ENCODE data around the gene PMM2. TPM values are rescaled to one million over a fixed set of nuclear protein-coding genes. Genes with fewer than 3 reads are reported as not detected.

Gene PMM2
- total and polyA plus RNA-seq, 2 experiments from 2014 or later = 39.6 to 46.4 TPM

- no peak overlapping the region for H2AFZ ChIP-seq
- H3K9ac ChIP-seq = no peak overlapping the region
- H3K27me3 ChIP-seq (replicated peaks; ENCODE audit: insufficient read depth) = no peaks in the 10 kb centered on the region
- H3K9me2 ChIP-seq (ENCODE audit: insufficient read depth) = no peaks in the 10 kb centered on the region
- in situ Hi-C loops (cut with MboI) = loop anchor here (10.0 kb wide), 1 partner anchor 220 kb away; no protein-coding TSS in a partner anchor
- H3K27ac ChIP-seq = no peak overlapping the region
- H3K4me2 ChIP-seq (ENCODE audit: unreplicated experiment) = no peak overlapping the region
- 88% methylated on average over 8 of the region's 8 CpGs for WGBS, 2 experiments (ENCODE audit: low coverage in 1 of 2, low lambda C conversion rate in 2 of 2, missing lambda C conversion rate in 2 of 2)
- H3F3A ChIP-seq (ENCODE audit: insufficient read depth) = no peaks in the 10 kb centered on the region; the same call in 1 of the 2 replicates
- peaks cover 59% of the 10 kb centered on the region for H3K79me2 ChIP-seq (ENCODE audit: insufficient read depth)
- peaks cover 19% of the 10 kb centered on the region for H3K4me1 ChIP-seq (ENCODE audit: insufficient read depth)
- no peaks in the 10 kb centered on the region; the same call in 1 of the 2 replicates for H3K36me3 ChIP-seq (ENCODE audit: low read depth)
- H4K20me1 ChIP-seq (ENCODE audit: insufficient read depth) = no peaks in the 10 kb centered on the region
- no peak overlapping the region for H3K4me3 ChIP-seq
- no peak for TF ChIP-seq EZH2 (IDR thresholded peaks at IDR 0.05; ENCODE audit: insufficient read depth, poor library complexity, severe bottlenecking)
- TF ChIP-seq EZH2phosphoT487 (IDR thresholded peaks at IDR 0.05; ENCODE audit: insufficient read depth, low read depth) = no peak
- DNase-seq = no peak
- no peaks in the 10 kb centered on the region for H3K9me3 ChIP-seq (ENCODE audit: low read depth)
Measured at GRCh38 chr16:8795091-8795490, 2.5 kb upstream of the PMM2 start.

- H3K36me3 ChIP-seq (ENCODE audit: low read depth) = peaks cover 1% of the 10 kb centered on the region; the same call in 1 of the 2 replicates
- H3F3A ChIP-seq (ENCODE audit: insufficient read depth) = no peaks in the 10 kb centered on the region; the same call in 1 of the 2 replicates
- TF ChIP-seq EZH2phosphoT487 (IDR thresholded peaks at IDR 0.05; ENCODE audit: insufficient read depth, low read depth) = no peak
- TF ChIP-seq EZH2 (IDR thresholded peaks at IDR 0.05; ENCODE audit: insufficient read depth, poor library complexity, severe bottlenecking) = no peak
- H2AFZ ChIP-seq = no peak overlapping the region
- no peak overlapping the region for H3K27ac ChIP-seq
- in situ Hi-C loops (cut with MboI) = loop anchor here (10.0 kb wide), 1 partner anchor 221 kb away; no protein-coding TSS in a partner anchor
- H3K4me2 ChIP-seq (ENCODE audit: unreplicated experiment) = no peak overlapping the region
- no peak for DNase-seq
- peaks cover 67% of the 10 kb centered on the region for H3K79me2 ChIP-seq (ENCODE audit: insufficient read depth)
- no peak overlapping the region for H3K9ac ChIP-seq
- no peaks in the 10 kb centered on the region; the same call in 1 of the 2 replicates for H4K20me1 ChIP-seq (ENCODE audit: insufficient read depth)
- 94% methylated on average over 10 of the region's 10 CpGs for WGBS, 2 experiments (ENCODE audit: low coverage in 1 of 2, low lambda C conversion rate in 2 of 2, missing lambda C conversion rate in 2 of 2)
- peaks cover 27% of the 10 kb centered on the region for H3K4me1 ChIP-seq (ENCODE audit: insufficient read depth)
- H3K27me3 ChIP-seq (replicated peaks; ENCODE audit: insufficient read depth) = no peaks in the 10 kb centered on the region
- H3K9me3 ChIP-seq (ENCODE audit: low read depth) = no peaks in the 10 kb centered on the region
- H3K4me3 ChIP-seq = no peak overlapping the region
- H3K9me2 ChIP-seq (ENCODE audit: insufficient read depth) = no peaks in the 10 kb centered on the region
Measured at GRCh38 chr16:8795818-8796217, 1.8 kb upstream of the PMM2 start.

- Histone ChIP-seq H3K36me3 (ENCODE audit: low read depth) (peaks cover 8% of the 10 kb centered on the region; the same call in 1 of the 2 replicates), H3K27ac (peak overlapping the region; percentile 25)
Measured at GRCh38 chr16:8796469-8797363, 923 bp upstream of the PMM2 start.

GRCh38 chr16:8798174-8798527, 512 bp downstream of the PMM2 start:
- H3K9me2 ChIP-seq (ENCODE audit: insufficient read depth) = no peaks in the 10 kb centered on the region
- H3K4me1 ChIP-seq (ENCODE audit: insufficient read depth) = peaks cover 29% of the 10 kb centered on the region
- peak; percentile 71 for DNase-seq
- H3K9ac ChIP-seq = peak overlapping the region; percentile 100
- peak overlapping the region; percentile 97 for H3K4me3 ChIP-seq
- no peaks in the 10 kb centered on the region for H3K9me3 ChIP-seq (ENCODE audit: low read depth)
- no peaks in the 10 kb centered on the region; the same call in 1 of the 2 replicates for H4K20me1 ChIP-seq (ENCODE audit: insufficient read depth)
- H2AFZ ChIP-seq = peak overlapping the region; percentile 54
- no peaks in the 10 kb centered on the region; the same call in none of the 2 replicates for H3F3A ChIP-seq (ENCODE audit: insufficient read depth)
- H3K36me3 ChIP-seq (ENCODE audit: low read depth) = peaks cover 22% of the 10 kb centered on the region
- peaks cover 90% of the 10 kb centered on the region for H3K79me2 ChIP-seq (ENCODE audit: insufficient read depth)
- TF ChIP-seq EZH2phosphoT487 (IDR thresholded peaks at IDR 0.05; ENCODE audit: insufficient read depth, low read depth) = no peak
- no peak for TF ChIP-seq EZH2 (IDR thresholded peaks at IDR 0.05; ENCODE audit: insufficient read depth, poor library complexity, severe bottlenecking)
- no peaks in the 10 kb centered on the region for H3K27me3 ChIP-seq (replicated peaks; ENCODE audit: insufficient read depth)
- peak overlapping the region; percentile 98 for H3K27ac ChIP-seq
- H3K4me2 ChIP-seq (ENCODE audit: unreplicated experiment) = peak overlapping the region; percentile 95
- in situ Hi-C loops (cut with MboI) = loop anchor here (10.0 kb wide), 1 partner anchor 223 kb away; no protein-coding TSS in a partner anchor
- 1 to 2% methylated on average over 6 of the region's 6 CpGs for WGBS, 2 experiments (ENCODE audit: low coverage in 1 of 2, low lambda C conversion rate in 2 of 2, missing lambda C conversion rate in 2 of 2)

More at GRCh38 chr16:8796469-8797363, 923 bp upstream of the PMM2 start:
- Histone ChIP-seq H3K9ac (peak overlapping the region; percentile 100), H3K9me3 (ENCODE audit: low read depth) (no peaks in the 10 kb centered on the region), H3F3A (ENCODE audit: insufficient read depth) (no peaks in the 10 kb centered on the region; the same call in 1 of the 2 replicates), H3K4me2 (ENCODE audit: unreplicated experiment) (peak overlapping the region; percentile 93), H4K20me1 (ENCODE audit: insufficient read depth) (no peaks in the 10 kb centered on the region; the same call in 1 of the 2 replicates), H3K4me3 (peak overlapping the region; percentile 97), H3K4me1 (ENCODE audit: insufficient read depth) (peaks cover 29% of the 10 kb centered on the region), H3K79me2 (ENCODE audit: insufficient read depth) (peaks cover 76% of the 10 kb centered on the region), H3K27me3 (replicated peaks; ENCODE audit: insufficient read depth) (no peaks in the 10 kb centered on the region), H2AFZ (peak overlapping the region; percentile 87), H3K9me2 (ENCODE audit: insufficient read depth) (no peaks in the 10 kb centered on the region)
- in situ Hi-C loops (cut with MboI) = loop anchor here (10.0 kb wide), 1 partner anchor 222 kb away; no protein-coding TSS in a partner anchor
- TF ChIP-seq EZH2phosphoT487 (IDR thresholded peaks at IDR 0.05; ENCODE audit: insufficient read depth, low read depth) = no peak
- no peak for TF ChIP-seq EZH2 (IDR thresholded peaks at IDR 0.05; ENCODE audit: insufficient read depth, poor library complexity, severe bottlenecking)
- DNase-seq = peak; percentile 57
- 26 to 28% methylated on average over 14 of the region's 14 CpGs for WGBS, 2 experiments (ENCODE audit: low coverage in 1 of 2, low lambda C conversion rate in 2 of 2, missing lambda C conversion rate in 2 of 2)
